K562 (cell line): Measurements from ENCODE around the gene MYH11. TPM values are rescaled to one million over a fixed set of nuclear protein-coding genes. Genes with fewer than 3 reads are reported as not detected.
A peak's percentile ranks its signal among the peaks of the same experiment; 100 is the strongest.

Experiments
- EGR1 ChIP-seq: fragments of 450-650 bp; conservative IDR thresholded peaks from 2 replicates; pipeline ENCODE4 v1.6.1; 2017; ENCODE audit warnings: mild to moderate bottlenecking
- MAZ ChIP-seq, 2 experiments: fragments of 450-650 bp in 1 of 2; sonication (generic) in 1 of 2; formaldehyde crosslinking; IDR thresholded peaks in 1 of 2; conservative IDR thresholded peaks in 1 of 2; 2 replicates each; pipeline versions ENCODE4 v1.4.0 to v1.5.0; 2020; ENCODE audit warnings: mild to moderate bottlenecking in 1 of 2, missing genetic modification reagents in 1 of 2
- NFE2L1 ChIP-seq: fragments of 450-650 bp; IDR thresholded peaks from 2 replicates; pipeline ENCODE4 v1.6.1; 2016; ENCODE audit warnings: missing genetic modification characterization, low read depth, mild to moderate bottlenecking, missing compliant biosample characterization, moderate library complexity, borderline replicate concordance
- SMAD3 ChIP-seq: fragments of 450-650 bp; formaldehyde crosslinking; conservative IDR thresholded peaks from 2 replicates; pipeline ENCODE4 v1.4.0; 2020; ENCODE audit warnings: mild to moderate bottlenecking
- polyA plus RNA-seq, 8 experiments: library from polyadenylated mRNA; depleted of rRNA in 4 of 8; stranded (reverse) in 5 of 8; unstranded in 3 of 8; fragments of >200 nt; fragmentation: Nextera tagmentation in 2 of 8; fragmentation: Illumina TruSeq in 1 of 8; extraction: Ambion mirVana in 2 of 8; extraction: Trizol in 1 of 8; gene quantifications; 2 replicates each; pipeline versions ENCODE4 v1.2.1 to v1.2.3, GENCODE V29; 2011 to 2014; ENCODE audit warnings: inconsistent platforms in 1 of 8, missing spikeins in 1 of 8
- total RNA-seq, 7 experiments: library from RNA; depleted of rRNA in 6 of 7; stranded (reverse); fragments of >200 nt in 6 of 7; fragmentation: Illumina TruSeq in 2 of 7; extraction: Trizol in 2 of 7; gene quantifications; 2 replicates each; pipeline versions ENCODE4 v1.2.1 to v1.2.3, GENCODE V29; 2011 to 2021; ENCODE audit warnings: low replicate concordance in 1 of 7
- TF ChIP-seq, protein P1 (sequence below): fragments of 450-650 bp; IDR thresholded peaks from 2 replicates; pipeline ENCODE4 v1.6.1; 2017; ENCODE audit warnings: antibody characterized with exemption, mild to moderate bottlenecking
- TF ChIP-seq, protein P2 (sequence below): fragments of 250-450 bp; sonication (Bioruptor Pico); IDR thresholded peaks from 2 replicates; pipeline ENCODE4 v1.4.0; 2020; ENCODE audit warnings: mild to moderate bottlenecking
- TF ChIP-seq, protein P3 (sequence below): sonication (generic); formaldehyde crosslinking; IDR thresholded peaks from 2 replicates; pipeline ENCODE4 v1.8.0; 2022; ENCODE audit warnings: missing genetic modification reagents, mild to moderate bottlenecking, borderline replicate concordance
- TF ChIP-seq, protein P4 (sequence below): fragments of 200-800 bp; sonication (Bioruptor generic); IDR thresholded peaks from 2 replicates; pipeline ENCODE4 v1.6.1; 2016; ENCODE audit warnings: missing genetic modification characterization, missing compliant biosample characterization

MYH11 gene
- total and polyA plus RNA-seq, 9 of the 15 experiments (the other 6 are each of a cell fraction or from before 2014, with no cell fraction given) = 0.05 to 0.47 (median 0.08) TPM; not detected in 5

DNA sequence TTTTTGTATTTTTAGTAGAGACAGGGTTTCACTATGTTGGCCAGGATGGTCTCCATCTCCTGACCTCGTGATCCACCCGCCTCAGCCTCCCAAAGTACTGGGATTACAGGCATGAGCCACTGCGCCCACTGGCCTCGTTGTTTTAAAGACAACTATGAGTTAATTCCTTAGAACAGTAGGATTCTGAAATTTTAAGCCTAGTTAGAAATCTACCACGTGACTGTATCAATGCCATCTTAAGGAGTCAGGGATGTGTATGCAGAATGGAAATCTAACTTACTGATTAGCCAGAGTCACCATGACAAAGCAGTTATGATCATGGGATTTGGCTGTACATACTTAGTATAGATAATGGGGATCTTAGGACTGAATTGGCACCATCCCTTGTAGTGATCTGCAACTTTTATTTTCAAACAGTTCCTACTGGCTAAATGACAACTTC, 28.8 kb upstream of the MYH11 start (continued):
- TF ChIP-seq, protein P1, sequence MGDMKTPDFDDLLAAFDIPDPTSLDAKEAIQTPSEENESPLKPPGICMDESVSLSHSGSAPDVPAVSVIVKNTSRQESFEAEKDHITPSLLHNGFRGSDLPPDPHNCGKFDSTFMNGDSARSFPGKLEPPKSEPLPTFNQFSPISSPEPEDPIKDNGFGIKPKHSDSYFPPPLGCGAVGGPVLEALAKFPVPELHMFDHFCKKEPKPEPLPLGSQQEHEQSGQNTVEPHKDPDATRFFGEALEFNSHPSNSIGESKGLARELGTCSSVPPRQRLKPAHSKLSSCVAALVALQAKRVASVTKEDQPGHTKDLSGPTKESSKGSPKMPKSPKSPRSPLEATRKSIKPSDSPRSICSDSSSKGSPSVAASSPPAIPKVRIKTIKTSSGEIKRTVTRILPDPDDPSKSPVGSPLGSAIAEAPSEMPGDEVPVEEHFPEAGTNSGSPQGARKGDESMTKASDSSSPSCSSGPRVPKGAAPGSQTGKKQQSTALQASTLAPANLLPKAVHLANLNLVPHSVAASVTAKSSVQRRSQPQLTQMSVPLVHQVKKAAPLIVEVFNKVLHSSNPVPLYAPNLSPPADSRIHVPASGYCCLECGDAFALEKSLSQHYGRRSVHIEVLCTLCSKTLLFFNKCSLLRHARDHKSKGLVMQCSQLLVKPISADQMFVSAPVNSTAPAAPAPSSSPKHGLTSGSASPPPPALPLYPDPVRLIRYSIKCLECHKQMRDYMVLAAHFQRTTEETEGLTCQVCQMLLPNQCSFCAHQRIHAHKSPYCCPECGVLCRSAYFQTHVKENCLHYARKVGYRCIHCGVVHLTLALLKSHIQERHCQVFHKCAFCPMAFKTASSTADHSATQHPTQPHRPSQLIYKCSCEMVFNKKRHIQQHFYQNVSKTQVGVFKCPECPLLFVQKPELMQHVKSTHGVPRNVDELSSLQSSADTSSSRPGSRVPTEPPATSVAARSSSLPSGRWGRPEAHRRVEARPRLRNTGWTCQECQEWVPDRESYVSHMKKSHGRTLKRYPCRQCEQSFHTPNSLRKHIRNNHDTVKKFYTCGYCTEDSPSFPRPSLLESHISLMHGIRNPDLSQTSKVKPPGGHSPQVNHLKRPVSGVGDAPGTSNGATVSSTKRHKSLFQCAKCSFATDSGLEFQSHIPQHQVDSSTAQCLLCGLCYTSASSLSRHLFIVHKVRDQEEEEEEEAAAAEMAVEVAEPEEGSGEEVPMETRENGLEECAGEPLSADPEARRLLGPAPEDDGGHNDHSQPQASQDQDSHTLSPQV = peak; percentile 95
- TF ChIP-seq, protein P2, sequence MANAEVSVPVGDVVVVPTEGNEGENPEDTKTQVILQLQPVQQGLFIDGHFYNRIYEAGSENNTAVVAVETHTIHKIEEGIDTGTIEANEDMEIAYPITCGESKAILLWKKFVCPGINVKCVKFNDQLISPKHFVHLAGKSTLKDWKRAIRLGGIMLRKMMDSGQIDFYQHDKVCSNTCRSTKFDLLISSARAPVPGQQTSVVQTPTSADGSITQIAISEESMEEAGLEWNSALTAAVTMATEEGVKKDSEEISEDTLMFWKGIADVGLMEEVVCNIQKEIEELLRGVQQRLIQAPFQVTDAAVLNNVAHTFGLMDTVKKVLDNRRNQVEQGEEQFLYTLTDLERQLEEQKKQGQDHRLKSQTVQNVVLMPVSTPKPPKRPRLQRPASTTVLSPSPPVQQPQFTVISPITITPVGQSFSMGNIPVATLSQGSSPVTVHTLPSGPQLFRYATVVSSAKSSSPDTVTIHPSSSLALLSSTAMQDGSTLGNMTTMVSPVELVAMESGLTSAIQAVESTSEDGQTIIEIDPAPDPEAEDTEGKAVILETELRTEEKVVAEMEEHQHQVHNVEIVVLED (CRISPR knock-in tag) = no peak
- TF ChIP-seq MAZ (CRISPR knock-in tag; conservative IDR thresholded peaks at IDR 0.05 in 1 of 2, IDR thresholded peaks at IDR 0.05 in 1 of 2) = no peak
- no peak for TF ChIP-seq EGR1
- TF ChIP-seq, protein P3, sequence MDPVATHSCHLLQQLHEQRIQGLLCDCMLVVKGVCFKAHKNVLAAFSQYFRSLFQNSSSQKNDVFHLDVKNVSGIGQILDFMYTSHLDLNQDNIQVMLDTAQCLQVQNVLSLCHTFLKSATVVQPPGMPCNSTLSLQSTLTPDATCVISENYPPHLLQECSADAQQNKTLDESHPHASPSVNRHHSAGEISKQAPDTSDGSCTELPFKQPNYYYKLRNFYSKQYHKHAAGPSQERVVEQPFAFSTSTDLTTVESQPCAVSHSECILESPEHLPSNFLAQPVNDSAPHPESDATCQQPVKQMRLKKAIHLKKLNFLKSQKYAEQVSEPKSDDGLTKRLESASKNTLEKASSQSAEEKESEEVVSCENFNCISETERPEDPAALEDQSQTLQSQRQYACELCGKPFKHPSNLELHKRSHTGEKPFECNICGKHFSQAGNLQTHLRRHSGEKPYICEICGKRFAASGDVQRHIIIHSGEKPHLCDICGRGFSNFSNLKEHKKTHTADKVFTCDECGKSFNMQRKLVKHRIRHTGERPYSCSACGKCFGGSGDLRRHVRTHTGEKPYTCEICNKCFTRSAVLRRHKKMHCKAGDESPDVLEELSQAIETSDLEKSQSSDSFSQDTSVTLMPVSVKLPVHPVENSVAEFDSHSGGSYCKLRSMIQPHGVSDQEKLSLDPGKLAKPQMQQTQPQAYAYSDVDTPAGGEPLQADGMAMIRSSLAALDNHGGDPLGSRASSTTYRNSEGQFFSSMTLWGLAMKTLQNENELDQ (CRISPR knock-in tag) = no peak
- TF ChIP-seq NFE2L1 (tag) = peak; percentile 90; the same call in 1 of the 2 replicates
- TF ChIP-seq, protein P4, sequence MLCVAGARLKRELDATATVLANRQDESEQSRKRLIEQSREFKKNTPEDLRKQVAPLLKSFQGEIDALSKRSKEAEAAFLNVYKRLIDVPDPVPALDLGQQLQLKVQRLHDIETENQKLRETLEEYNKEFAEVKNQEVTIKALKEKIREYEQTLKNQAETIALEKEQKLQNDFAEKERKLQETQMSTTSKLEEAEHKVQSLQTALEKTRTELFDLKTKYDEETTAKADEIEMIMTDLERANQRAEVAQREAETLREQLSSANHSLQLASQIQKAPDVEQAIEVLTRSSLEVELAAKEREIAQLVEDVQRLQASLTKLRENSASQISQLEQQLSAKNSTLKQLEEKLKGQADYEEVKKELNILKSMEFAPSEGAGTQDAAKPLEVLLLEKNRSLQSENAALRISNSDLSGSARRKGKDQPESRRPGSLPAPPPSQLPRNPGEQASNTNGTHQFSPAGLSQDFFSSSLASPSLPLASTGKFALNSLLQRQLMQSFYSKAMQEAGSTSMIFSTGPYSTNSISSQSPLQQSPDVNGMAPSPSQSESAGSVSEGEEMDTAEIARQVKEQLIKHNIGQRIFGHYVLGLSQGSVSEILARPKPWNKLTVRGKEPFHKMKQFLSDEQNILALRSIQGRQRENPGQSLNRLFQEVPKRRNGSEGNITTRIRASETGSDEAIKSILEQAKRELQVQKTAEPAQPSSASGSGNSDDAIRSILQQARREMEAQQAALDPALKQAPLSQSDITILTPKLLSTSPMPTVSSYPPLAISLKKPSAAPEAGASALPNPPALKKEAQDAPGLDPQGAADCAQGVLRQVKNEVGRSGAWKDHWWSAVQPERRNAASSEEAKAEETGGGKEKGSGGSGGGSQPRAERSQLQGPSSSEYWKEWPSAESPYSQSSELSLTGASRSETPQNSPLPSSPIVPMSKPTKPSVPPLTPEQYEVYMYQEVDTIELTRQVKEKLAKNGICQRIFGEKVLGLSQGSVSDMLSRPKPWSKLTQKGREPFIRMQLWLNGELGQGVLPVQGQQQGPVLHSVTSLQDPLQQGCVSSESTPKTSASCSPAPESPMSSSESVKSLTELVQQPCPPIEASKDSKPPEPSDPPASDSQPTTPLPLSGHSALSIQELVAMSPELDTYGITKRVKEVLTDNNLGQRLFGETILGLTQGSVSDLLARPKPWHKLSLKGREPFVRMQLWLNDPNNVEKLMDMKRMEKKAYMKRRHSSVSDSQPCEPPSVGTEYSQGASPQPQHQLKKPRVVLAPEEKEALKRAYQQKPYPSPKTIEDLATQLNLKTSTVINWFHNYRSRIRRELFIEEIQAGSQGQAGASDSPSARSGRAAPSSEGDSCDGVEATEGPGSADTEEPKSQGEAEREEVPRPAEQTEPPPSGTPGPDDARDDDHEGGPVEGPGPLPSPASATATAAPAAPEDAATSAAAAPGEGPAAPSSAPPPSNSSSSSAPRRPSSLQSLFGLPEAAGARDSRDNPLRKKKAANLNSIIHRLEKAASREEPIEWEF = peak; percentile 55; the same call in 1 of the 2 replicates
- 0 out of 2 replicates have a peak, but pooled peaks have one; percentile 2 for TF ChIP-seq SMAD3
